ENCODE data around the gene MRPS16. TPM values are rescaled to one million over a fixed set of nuclear protein-coding genes. Genes with fewer than 3 reads are reported as not detected.

The MRPS16 gene
- total and polyA plus RNA-seq, 2 of the 13 experiments (the other 11 are each of a cell fraction or from before 2014, with no cell fraction given): 70.1 to 135 TPM

DNA sequence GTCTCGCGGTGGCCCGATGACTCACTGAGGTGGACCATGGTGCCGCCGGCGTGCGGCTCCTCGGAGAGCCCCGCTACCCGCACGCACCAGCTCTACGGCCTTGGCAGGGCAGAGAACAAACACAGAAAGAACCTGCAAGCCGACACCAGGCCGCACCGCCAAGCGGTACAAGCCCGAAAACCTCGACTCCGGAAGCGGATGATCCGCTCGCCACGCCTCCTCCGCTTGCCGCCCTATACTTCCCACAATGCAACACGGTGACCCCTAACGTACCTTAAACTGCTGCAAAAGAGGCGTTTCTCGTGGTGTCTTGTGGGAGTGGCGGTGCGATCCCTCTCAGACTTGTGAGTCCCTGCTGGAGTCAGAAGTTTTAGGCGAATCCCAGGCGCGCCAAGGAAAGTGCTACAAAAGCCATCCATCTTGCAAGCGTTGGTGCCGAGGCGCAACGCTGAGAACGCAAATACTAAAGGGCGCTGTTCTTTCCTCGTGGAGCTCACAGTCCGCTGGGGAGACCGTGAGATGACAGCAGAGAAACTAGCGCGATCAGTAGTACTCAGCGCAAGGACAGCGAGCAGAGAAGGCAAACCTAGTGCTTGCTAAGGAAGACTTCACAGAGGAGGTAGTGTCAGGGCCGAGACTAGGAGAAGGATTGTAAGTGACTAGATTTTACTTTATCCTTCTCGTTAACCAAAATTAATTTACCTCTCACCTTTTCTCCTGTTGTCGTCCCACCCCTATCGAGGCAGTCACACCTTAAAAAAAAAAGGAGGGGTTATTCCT is at the start of gene MRPS16 (continued):
- TF ChIP-seq, protein P1, sequence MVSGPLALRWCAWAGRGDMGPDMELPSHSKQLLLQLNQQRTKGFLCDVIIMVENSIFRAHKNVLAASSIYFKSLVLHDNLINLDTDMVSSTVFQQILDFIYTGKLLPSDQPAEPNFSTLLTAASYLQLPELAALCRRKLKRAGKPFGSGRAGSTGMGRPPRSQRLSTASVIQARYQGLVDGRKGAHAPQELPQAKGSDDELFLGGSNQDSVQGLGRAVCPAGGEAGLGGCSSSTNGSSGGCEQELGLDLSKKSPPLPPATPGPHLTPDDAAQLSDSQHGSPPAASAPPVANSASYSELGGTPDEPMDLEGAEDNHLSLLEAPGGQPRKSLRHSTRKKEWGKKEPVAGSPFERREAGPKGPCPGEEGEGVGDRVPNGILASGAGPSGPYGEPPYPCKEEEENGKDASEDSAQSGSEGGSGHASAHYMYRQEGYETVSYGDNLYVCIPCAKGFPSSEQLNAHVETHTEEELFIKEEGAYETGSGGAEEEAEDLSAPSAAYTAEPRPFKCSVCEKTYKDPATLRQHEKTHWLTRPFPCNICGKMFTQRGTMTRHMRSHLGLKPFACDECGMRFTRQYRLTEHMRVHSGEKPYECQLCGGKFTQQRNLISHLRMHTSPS (CRISPR knock-in tag; IDR thresholded peaks at IDR 0.05; ENCODE audit: low read depth): 0 out of 2 replicates have a peak, but pooled peaks have one; percentile 12
- TF ChIP-seq NCOA2 (CRISPR knock-in tag; IDR thresholded peaks at IDR 0.05): peak; percentile 75; the same call in 1 of the 2 replicates
- TF ChIP-seq NFKBIZ (CRISPR knock-in tag; IDR thresholded peaks at IDR 0.05): 0 out of 2 replicates have a peak, but pooled peaks have one; percentile 61
- TF ChIP-seq, protein P2, sequence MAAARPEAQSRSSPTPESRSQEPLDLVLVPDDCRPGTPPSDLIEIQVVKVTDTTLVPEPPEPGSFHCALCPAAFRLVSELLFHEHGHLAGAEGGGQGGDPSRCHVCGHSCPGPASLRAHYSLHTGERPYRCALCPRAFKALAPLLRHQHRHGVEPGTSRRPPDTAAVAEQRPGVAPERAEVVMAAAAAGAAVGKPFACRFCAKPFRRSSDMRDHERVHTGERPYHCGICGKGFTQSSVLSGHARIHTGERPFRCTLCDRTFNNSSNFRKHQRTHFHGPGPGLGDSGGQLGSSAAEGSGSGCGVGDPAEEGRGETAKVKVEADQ (CRISPR knock-in tag; IDR thresholded peaks at IDR 0.05; ENCODE audit: borderline replicate concordance): peak; percentile 74; the same call in 1 of the 2 replicates
- peak; percentile 96 for TF ChIP-seq THAP11 (CRISPR knock-in tag; IDR thresholded peaks at IDR 0.05)
- TF ChIP-seq PRMT3 (CRISPR knock-in tag; IDR thresholded peaks at IDR 0.05; ENCODE audit: borderline replicate concordance, low read depth): peak; percentile 75; the same call in 1 of the 2 replicates
- TF ChIP-seq MTA1 (CRISPR knock-in tag; IDR thresholded peaks at IDR 0.05; ENCODE audit: borderline replicate concordance): peak; percentile 49; the same call in 1 of the 2 replicates
- peak; percentile 63; the same call in 1 of the 2 replicates for TF ChIP-seq ZBTB20 (CRISPR knock-in tag; IDR thresholded peaks at IDR 0.05; ENCODE audit: borderline replicate concordance, low read depth)
- TF ChIP-seq YEATS4 (CRISPR knock-in tag; IDR thresholded peaks at IDR 0.05; ENCODE audit: borderline replicate concordance): peak; percentile 85; the same call in 1 of the 2 replicates
- TF ChIP-seq ZNF788 (CRISPR knock-in tag; IDR thresholded peaks at IDR 0.05; ENCODE audit: borderline replicate concordance): peak; percentile 83; the same call in 1 of the 2 replicates
- no peak for TF ChIP-seq ZNF136 (CRISPR knock-in tag; IDR thresholded peaks at IDR 0.05; ENCODE audit: low read depth)
- peak; percentile 98 for TF ChIP-seq PHF8 (CRISPR knock-in tag; IDR thresholded peaks at IDR 0.05)
- TF ChIP-seq, protein P3, sequence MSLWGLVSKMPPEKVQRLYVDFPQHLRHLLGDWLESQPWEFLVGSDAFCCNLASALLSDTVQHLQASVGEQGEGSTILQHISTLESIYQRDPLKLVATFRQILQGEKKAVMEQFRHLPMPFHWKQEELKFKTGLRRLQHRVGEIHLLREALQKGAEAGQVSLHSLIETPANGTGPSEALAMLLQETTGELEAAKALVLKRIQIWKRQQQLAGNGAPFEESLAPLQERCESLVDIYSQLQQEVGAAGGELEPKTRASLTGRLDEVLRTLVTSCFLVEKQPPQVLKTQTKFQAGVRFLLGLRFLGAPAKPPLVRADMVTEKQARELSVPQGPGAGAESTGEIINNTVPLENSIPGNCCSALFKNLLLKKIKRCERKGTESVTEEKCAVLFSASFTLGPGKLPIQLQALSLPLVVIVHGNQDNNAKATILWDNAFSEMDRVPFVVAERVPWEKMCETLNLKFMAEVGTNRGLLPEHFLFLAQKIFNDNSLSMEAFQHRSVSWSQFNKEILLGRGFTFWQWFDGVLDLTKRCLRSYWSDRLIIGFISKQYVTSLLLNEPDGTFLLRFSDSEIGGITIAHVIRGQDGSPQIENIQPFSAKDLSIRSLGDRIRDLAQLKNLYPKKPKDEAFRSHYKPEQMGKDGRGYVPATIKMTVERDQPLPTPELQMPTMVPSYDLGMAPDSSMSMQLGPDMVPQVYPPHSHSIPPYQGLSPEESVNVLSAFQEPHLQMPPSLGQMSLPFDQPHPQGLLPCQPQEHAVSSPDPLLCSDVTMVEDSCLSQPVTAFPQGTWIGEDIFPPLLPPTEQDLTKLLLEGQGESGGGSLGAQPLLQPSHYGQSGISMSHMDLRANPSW (CRISPR knock-in tag; IDR thresholded peaks at IDR 0.05; ENCODE audit: borderline replicate concordance): peak; percentile 81; the same call in 1 of the 2 replicates
- TF ChIP-seq, protein P4, sequence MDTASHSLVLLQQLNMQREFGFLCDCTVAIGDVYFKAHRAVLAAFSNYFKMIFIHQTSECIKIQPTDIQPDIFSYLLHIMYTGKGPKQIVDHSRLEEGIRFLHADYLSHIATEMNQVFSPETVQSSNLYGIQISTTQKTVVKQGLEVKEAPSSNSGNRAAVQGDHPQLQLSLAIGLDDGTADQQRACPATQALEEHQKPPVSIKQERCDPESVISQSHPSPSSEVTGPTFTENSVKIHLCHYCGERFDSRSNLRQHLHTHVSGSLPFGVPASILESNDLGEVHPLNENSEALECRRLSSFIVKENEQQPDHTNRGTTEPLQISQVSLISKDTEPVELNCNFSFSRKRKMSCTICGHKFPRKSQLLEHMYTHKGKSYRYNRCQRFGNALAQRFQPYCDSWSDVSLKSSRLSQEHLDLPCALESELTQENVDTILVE (CRISPR knock-in tag; IDR thresholded peaks at IDR 0.05): peak; percentile 92
- TF ChIP-seq, protein P5, sequence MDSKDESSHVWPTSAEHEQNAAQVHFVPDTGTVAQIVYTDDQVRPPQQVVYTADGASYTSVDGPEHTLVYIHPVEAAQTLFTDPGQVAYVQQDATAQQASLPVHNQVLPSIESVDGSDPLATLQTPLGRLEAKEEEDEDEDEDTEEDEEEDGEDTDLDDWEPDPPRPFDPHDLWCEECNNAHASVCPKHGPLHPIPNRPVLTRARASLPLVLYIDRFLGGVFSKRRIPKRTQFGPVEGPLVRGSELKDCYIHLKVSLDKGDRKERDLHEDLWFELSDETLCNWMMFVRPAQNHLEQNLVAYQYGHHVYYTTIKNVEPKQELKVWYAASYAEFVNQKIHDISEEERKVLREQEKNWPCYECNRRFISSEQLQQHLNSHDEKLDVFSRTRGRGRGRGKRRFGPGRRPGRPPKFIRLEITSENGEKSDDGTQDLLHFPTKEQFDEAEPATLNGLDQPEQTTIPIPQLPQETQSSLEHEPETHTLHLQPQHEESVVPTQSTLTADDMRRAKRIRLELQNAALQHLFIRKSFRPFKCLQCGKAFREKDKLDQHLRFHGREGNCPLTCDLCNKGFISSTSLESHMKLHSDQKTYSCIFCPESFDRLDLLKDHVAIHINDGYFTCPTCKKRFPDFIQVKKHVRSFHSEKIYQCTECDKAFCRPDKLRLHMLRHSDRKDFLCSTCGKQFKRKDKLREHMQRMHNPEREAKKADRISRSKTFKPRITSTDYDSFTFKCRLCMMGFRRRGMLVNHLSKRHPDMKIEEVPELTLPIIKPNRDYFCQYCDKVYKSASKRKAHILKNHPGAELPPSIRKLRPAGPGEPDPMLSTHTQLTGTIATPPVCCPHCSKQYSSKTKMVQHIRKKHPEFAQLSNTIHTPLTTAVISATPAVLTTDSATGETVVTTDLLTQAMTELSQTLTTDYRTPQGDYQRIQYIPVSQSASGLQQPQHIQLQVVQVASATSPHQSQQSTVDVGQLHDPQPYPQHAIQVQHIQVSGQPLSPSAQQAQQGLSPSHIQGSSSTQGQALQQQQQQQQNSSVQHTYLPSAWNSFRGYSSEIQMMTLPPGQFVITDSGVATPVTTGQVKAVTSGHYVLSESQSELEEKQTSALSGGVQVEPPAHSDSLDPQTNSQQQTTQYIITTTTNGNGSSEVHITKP (CRISPR knock-in tag; IDR thresholded peaks at IDR 0.05; ENCODE audit: low read depth): peak; percentile 36; the same call in 1 of the 2 replicates
- peak; percentile 67; the same call in 1 of the 2 replicates for TF ChIP-seq RNF2 (conservative IDR thresholded peaks at IDR 0.05; ENCODE audit: low read depth)
- peak; percentile 63; the same call in 1 of the 2 replicates for TF ChIP-seq ZBTB38 (CRISPR knock-in tag; IDR thresholded peaks at IDR 0.05)
